Activated CD8-positive, alpha-beta memory T cell treated with anti-CD3 and anti-CD28 coated beads, Interleukin-2, amount 50 U/mL, for 24 hours (primary cell): Measurements from ENCODE around the gene DLGAP1.

Experiments used
- DNase-seq: peaks from one replicate; pipeline ENCODE4 v3.0.0-alpha.2; 2020; ENCODE audit errors: extremely low read depth

DLGAP1 gene

DNA sequence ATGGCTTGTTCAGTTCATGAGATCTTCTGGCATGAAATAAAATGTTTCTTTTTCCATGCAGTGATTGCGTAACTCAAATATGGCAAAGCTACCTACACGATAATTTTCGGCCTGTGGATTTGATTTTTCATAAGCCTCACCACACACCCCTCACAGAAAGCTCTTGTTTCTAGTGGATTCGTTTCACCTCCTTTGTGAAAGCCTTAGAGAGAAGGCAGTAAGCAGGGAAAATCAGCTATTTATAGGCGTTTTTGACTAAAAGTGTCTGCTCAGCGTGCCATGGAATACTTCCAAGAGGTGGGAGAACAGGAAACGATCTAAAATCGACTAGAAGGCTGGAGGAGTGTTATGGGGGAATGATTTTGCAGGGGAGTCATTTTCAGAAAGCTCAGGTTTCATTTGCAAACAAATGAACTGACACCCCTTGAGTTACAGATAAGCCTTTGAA is 587.2 kb downstream of the DLGAP1 start:
- DNase-seq: no peak

- DNase-seq: no peak
Observed at GRCh38 chr18:3867236-3867635, 587.9 kb downstream of the DLGAP1 start.

DNA sequence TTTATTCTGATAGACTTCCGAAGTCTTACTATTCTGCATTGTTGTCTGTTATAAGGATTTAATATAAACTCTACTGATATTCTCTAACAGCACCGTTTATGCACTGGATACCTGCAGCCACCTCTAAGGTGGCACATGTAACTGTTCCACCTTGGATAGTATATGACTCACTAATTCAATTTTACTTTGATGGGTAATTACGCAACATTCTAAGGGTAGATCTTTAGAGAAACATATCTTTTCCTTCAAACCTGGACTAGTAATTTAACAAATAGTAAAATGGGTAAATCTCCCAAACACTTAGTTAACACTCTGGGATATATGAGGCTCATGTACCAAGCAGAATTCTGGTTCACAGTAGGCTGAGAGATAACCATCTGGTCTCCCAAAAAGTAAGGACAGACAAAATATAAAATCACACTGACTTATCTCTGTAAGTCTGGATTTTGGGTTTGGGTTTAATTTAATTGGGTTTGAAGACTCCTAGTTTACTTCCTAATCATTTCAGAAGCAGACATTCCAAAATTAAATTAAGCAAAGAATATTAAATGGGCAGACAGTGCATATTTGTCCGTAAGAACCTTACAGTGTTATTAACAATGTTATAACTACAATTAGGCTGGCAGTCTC is 590.3 kb downstream of the DLGAP1 start:
- DNase-seq: no peak

GRCh38 chr18:3863593-3863992 is 591.5 kb downstream of the DLGAP1 start:
- no peak for DNase-seq

DNA sequence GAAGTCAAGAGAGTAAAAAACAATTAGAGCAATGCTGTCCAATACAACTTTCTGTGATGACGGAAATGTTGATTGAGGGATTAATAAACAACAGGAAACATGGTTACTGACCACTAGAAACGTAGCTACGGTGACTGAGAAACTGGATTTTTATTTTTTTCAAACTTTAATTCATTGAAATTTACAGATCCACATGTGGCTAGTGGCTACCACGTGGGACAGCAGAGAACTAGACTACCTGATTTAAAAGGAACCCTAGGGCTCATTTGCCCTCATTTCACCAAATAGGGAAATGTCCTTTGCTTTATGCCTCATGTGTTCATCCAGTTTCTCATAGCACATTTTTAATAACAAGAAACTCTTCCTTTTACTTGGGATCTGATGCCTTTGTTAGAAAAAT is 592.1 kb downstream of the DLGAP1 start:
- DNase-seq: no peak

DNA sequence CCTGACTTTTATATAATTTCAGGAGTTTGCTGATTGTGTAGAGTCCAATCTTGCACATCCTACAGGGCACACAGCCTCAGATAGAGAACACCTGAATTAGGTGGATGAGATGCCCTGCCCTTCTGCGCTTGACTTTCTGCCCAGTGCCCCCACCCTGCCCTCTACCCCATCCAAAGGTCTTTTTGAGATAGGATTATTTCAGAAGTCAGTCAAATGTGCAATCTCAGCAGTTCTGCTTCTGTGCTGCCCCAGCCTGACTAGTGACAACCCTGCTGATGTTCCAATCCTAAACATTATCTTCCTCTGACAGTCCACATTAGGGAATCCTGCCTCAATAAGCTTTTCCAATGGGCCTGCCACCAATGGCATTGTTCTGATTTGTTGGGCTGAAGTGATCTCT is 593.6 kb downstream of the DLGAP1 start:
- DNase-seq: no peak

GRCh38 chr18:3857544-3857943 is 597.6 kb downstream of the DLGAP1 start:
- DNase-seq: no peak

GRCh38 chr18:3855966-3856365 is 599.1 kb downstream of the DLGAP1 start:
- DNase-seq: no peak

GRCh38 chr18:3852321-3852720 is 602.8 kb downstream of the DLGAP1 start:
- DNase-seq: no peak

- no peak for DNase-seq
Observed at GRCh38 chr18:3851159-3851558, 603.9 kb downstream of the DLGAP1 start.

- no peak for DNase-seq
Observed at GRCh38 chr18:3848316-3848715, 606.8 kb downstream of the DLGAP1 start.

DNA sequence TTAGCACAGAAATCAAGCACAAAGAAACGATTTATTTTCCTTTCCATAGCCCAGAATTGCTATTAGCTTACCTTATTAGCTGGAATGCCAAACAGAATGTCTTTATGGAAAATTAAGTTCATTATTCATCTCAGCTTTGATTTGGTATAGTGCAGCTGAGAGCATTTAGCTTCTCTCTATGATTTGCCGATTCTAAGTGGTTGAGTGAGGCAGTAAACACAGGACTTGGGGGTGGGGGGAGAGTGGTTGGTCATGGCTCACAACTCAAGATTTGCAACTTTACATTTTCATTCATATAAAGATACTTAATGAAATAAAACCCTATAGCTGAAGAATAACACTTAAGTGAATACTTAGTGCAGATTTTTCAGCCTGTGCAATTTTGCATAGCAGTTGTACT is 609.9 kb downstream of the DLGAP1 start:
- no peak for DNase-seq

GRCh38 chr18:3842844-3843243 is 612.3 kb downstream of the DLGAP1 start:
- DNase-seq: no peak

DNA sequence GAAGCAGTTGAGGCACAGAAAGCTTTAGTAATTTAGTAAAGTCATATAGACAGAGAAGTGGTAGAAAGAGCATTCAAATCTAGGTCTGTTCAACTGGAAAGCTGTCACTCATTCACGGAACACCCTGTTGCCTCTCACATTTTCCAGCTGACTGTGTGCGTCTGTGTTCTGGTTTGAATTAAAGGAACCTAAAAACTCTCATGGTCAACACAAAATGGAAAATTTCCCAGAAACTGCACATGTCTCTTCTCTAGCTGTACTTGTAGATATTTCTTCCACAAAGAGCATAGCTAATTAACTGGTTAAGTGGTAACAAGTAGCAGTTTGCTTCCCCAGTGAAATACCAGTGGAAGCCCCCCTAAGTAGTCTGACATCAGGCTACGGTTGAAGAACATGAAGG is 614.3 kb downstream of the DLGAP1 start:
- no peak for DNase-seq

DNA sequence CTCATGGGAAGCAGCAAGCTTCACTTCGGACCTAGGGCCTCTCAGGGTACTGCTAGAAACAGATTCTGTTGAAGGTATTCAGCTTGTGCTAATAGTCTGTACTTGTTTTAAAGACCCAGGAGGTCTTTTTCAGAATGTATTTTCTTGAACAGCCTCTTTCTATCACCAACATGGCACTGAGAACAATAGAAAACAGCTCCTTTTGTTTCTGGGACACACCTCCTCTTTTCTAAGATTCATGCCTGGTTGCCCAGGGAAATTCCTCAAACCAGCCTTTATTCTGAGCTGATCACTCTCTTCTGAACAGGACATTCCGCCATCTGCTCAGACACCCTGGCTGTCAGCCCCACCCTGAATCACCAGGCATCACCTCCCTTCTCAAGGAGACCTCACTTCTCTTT is 615.5 kb downstream of the DLGAP1 start:
- DNase-seq: no peak

- no peak for DNase-seq
Observed at GRCh38 chr18:3836483-3837335, 618.4 kb downstream of the DLGAP1 start.

DNA sequence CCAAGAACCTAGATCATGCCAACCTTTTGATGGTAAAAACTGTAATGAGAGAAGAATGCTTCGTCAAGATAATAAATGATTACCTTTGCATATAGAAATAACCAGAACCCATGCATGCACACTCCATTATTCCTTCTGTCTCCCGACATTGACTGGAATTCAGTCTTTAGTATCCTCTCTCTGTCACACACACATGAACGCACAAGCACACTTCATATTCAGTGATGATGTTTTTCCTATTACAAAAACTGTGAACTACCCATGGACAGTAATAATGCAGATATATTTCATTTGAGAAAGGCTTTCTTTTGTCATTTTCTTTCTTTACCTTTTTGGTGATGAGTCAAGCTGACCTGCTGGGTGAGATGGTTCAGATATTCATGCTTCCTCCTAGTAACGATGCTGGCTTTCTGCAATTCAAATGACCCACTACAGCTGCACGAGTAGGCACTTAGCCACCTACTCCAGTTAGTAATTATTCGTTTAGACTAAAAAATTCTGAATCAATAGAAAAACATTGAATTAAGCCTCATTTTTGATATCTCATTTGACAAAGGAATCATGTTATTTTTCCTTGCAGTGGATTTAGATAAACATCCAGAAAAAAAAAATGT is 623.0 kb downstream of the DLGAP1 start:
- no peak for DNase-seq

GRCh38 chr18:3830604-3831003 is 624.5 kb downstream of the DLGAP1 start:
- no peak for DNase-seq

DNA sequence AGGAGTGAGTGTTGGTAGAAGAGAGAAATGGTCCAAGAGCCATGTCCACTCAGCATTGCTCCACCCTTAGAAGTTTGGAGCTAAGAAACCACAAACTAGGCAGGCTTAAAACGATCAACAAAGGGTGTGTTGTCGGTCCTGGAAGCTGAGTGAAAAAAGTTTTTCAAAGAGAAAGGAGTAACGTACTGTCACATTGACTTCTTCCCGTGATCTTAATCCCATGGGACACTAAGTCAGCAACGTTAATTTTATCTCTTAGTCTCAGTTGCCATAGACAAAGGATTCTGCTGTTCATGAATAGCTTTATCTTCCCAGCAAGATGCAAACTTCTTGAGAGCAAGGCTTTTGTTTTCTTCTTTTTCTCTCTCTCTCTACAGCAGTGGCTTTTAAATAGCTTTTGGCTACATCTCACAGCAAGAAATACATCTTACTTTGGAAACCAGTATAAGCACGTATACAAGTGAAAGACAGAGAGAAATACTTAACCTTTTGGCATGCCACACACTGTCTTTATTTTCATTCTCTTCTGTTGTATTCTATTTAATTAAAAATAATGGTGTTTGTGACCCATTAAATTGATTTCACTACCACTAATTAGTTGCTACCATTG is 627.8 kb downstream of the DLGAP1 start:
- DNase-seq: no peak

DNA sequence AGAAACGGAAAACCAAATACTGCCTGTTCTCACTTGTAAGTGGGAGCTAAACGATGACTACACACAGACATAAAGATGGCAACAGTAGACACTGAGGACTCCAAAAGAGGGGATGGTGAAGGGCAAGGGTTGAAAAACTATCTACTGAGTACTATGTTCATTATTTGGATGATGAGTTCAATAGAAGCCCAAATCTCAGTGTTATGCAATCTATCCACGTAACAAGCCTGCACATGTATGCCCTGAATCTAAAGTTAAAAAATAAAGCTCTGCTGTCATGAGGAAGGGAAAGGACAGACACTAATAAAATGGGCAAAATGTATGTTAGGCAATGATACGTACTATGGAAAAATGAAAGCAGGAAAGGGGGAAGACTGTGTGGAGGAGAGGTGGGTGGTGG is 629.1 kb downstream of the DLGAP1 start:
- DNase-seq: no peak

DNA sequence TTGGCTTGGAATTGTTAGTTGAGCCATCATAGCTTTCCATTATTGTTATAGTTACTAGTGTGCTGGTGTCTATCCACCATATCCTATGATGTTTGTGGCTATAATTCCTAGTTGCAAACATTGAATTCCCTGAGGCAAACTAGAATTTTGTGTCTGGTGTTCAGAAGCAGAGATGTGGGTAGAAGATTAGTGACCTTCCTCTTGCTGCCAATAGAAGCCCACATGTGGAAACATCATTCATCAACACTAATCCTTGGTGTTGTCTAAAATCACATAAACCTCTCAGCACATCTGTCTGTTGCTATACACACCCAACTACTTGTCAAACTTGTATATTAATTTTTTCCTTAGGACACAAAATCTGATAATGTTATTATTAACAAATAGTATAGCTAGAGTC is 631.0 kb downstream of the DLGAP1 start:
- no peak for DNase-seq

GRCh38 chr18:3823073-3823472 is 632.0 kb downstream of the DLGAP1 start:
- DNase-seq: no peak

DNA sequence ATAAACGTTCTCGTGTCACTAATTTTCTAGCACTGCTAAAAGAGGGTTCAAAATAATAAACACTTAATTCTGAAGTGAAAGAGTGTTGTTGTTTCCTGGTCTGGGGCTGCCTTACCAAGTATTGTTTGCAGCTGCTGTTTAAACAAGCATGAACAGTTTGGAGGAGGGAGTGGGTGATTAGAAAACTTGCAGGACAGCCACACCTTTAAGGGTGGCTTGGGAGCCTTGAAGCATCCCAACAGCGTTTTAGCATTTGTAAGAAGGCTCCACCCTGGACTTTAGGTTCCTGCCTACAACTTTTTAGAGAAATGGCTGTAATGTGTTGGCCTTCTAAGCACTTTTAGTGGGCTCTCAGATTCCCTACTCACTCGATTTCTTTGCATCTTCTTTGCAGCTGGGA is 633.6 kb downstream of the DLGAP1 start:
- no peak for DNase-seq
